Hepatocyte (in vitro differentiated cells): ENCODE results near the gene ANKRD13C.

Experiments used
- CTCF ChIP-seq: fragments of 200-600 bp; sonication (generic); IDR thresholded peaks from 2 replicates; pipeline ENCODE4 v1.5.1; 2016; ENCODE audit warnings: antibody characterized with exemption, mild to moderate bottlenecking; ENCODE audit not compliant: poor library complexity
- EZH2 ChIP-seq: fragments of 200-600 bp; sonication (generic); IDR thresholded peaks from 2 replicates; pipeline ENCODE4 v1.6.1; 2016; ENCODE audit warnings: antibody characterized with exemption, mild to moderate bottlenecking, borderline replicate concordance

GRCh38 chr1:70364439-70364838, 9.9 kb upstream of the ANKRD13C start:
- no peak for TF ChIP-seq CTCF
- TF ChIP-seq EZH2: no peak
